ENCODE data around the gene NUDT14.

- TF ChIP-seq ZNF138 (tag by site-specific recombination; IDR thresholded peaks at IDR 0.05; ENCODE audit: borderline replicate concordance): no peak
- TF ChIP-seq ZSCAN5A (tag by site-specific recombination; IDR thresholded peaks at IDR 0.05): no peak
- no peak for TF ChIP-seq ZBTB7A (tag by site-specific recombination; IDR thresholded peaks at IDR 0.05; ENCODE audit: low read depth)
- TF ChIP-seq CTCF (tag by site-specific recombination; IDR thresholded peaks at IDR 0.05): no peak
- TF ChIP-seq ZNF155 (tag by site-specific recombination; IDR thresholded peaks at IDR 0.05): no peak
Observed at GRCh38 chr14:105126981-105127329, 54.2 kb downstream of the NUDT14 start.

Data from HEK293 (cell line).